Hematopoietic multipotent progenitor cell treated with erythropoietin and hydrocortisone succinate and interleukin-3 and kit ligand, for 17 days (in vitro differentiated cells): Measurements from ENCODE around the gene PPFIA2.
"Not testable (repeated sequence)": the region's sequence is repeated elsewhere in the genome, so short reads cannot be mapped to it uniquely, and the experiment has no call there.

Experiments
- DNase-seq: peaks from one replicate; pipeline ENCODE4 v3.0.0-alpha.2; 2015; ENCODE audit warnings: low spot score

Gene PPFIA2

GRCh38 chr12:81668475-81668874 lies 90.7 kb downstream of the PPFIA2 start:
- DNase-seq = no peak

GRCh38 chr12:81659310-81659709 lies 99.8 kb downstream of the PPFIA2 start:
- not testable (repeated sequence) for DNase-seq

DNA sequence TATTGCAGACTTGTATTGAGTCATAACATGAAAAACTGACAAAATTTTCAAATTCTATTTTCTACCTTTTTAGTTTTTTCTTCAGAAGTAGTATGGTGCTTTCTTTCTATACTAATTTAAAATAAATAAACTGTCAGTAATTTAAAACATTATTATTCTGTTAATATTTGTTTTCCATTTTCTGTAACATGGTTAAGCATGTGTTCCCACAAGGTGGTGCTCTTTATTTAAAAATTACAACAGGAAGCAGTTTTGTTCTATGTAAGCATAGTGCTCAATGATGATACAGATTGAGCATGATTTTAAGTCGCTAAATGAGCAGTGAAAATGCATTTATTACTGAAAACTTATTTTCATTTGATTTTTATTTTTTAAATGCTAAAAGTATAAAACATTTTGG lies 114.6 kb downstream of the PPFIA2 start:
- no peak for DNase-seq

- no peak for DNase-seq
These were observed 120.0 kb downstream of the PPFIA2 start for GRCh38 chr12:81639196-81639595.

DNA sequence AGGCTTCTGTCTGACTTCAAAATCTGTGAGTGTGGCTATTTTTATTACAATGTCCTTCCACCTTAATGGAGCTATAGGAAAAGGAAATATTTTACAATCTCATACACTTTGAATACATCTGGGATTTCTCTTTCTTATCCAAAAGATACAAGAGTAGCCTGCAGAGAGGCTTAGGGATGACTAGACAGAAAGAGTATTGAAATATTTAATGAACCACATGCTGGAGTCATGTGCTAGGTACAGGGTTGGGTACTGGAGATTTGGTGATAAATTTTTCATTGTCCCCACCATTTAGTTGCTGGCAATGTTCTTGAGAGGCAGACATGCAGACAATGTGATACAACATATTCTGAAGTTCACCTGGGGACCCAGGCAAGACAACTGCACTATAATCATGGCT lies 126.0 kb downstream of the PPFIA2 start:
- DNase-seq = no peak

GRCh38 chr12:81627336-81628189 lies 131.6 kb downstream of the PPFIA2 start:
- DNase-seq = no peak

GRCh38 chr12:81626406-81626805 lies 132.7 kb downstream of the PPFIA2 start:
- no peak for DNase-seq

DNA sequence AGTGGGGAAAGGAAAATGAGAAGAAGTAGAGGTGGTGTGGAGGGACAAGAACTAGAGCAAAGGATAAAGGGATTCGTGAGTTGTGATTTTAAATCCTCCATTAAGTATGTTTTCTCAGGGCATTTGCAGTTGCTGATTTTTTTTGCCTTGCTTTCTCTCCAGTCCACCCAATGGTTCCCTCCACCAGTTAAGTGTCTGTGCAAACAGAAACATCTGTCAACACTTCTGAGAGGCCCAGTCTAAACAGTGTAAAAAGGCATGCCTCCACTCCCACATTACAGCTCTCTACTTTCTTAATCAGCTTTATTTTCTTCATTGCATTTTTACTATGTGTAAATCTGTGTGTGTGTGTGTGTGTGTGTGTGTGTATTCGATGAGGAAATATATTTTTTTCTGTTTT lies 141.2 kb downstream of the PPFIA2 start:
- DNase-seq = no peak

DNA sequence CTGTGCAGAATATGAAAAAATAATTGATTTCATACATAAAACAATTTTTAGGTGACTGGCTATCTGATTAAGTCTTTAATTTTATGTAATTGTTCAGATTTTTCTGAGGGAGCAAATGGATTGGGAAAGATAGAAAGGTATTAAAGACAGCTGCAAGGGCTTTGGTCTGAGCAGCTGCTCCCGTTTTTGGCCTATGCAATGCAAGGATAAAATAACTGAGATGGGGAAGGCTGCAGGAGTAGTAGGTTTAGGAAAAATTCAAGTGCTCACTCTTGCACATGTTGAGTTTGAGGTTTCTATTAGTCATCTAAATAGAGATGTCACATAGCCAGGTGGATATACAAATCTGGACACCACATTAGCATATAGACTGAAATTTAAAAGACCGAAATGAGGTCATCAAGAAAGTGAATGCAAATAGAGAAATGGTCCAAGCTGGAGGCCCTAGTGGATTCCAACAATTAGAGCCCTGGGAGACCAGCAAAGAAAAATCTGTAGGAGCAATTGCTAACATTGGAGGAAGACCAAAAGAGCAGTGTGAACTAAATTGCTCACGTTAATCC lies 144.0 kb downstream of the PPFIA2 start:
- no peak for DNase-seq

- DNase-seq = no peak
These were observed 147.9 kb downstream of the PPFIA2 start for GRCh38 chr12:81610955-81611889.

- DNase-seq = no peak
These were observed 161.1 kb downstream of the PPFIA2 start for GRCh38 chr12:81597928-81598604.

GRCh38 chr12:81596558-81596957 lies 162.6 kb downstream of the PPFIA2 start:
- no peak for DNase-seq

DNA sequence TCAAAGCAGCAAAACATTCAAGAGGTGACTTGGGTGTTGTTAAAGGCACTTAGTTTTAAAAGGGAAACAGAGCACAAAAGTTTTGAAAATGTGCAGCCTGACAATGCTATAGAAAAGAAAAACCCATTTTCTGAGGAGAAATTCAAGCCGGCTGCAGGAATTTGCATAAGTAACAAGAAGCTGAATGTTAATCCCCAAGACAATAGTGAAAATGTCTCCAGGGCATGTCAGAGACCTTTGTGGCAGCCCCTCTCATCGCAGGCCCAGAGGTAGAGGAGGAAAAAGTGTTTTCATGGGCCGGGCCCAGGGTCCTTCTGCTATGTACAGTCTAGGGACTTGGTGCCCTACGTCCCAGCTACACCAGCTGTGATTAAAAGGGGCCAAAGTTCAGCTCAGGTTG lies 167.9 kb downstream of the PPFIA2 start:
- no peak for DNase-seq

GRCh38 chr12:81590703-81591102 lies 168.4 kb downstream of the PPFIA2 start:
- DNase-seq = not testable (repeated sequence)

- DNase-seq = no peak
These were observed 170.7 kb downstream of the PPFIA2 start for GRCh38 chr12:81588235-81589008.

- DNase-seq = no peak
These were observed 173.4 kb downstream of the PPFIA2 start for GRCh38 chr12:81585787-81586186.

DNA sequence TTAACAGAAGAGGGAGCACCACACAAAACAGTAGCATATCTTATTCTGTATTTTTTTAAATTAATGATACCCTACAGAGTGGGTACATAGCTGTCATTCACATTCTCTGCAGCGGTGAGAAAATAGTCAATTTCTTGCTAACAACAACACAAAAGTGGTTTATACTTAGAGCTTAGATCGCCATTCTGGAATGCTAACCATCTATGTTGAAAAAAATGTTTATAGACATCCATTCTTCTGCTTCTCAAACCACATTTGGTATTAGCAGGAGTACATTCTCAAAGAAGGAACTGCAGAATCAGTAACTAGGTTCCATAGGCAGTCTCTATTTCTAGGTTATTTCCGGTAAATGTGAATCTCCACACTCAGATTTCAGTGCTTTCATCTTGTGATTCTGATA lies 185.9 kb downstream of the PPFIA2 start:
- no peak for DNase-seq

DNA sequence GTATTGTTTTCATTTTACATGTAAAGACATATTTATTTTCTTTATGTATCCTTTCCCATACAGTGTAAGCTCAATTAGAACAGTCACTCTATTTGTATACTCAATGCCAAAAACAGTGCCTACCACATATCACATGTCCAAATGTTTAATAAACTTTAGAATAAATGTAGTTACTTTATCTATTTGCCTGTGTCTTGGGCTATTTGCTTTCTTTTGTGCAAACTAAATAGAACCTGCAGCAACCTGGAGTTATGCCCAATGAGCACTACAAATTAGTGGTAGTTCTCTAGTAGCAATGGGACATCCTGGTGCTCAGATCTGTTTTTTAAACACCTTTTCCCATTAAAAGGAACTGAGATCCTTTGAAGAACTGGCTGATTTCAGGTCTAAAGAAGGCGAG lies 186.7 kb downstream of the PPFIA2 start:
- DNase-seq = no peak

DNA sequence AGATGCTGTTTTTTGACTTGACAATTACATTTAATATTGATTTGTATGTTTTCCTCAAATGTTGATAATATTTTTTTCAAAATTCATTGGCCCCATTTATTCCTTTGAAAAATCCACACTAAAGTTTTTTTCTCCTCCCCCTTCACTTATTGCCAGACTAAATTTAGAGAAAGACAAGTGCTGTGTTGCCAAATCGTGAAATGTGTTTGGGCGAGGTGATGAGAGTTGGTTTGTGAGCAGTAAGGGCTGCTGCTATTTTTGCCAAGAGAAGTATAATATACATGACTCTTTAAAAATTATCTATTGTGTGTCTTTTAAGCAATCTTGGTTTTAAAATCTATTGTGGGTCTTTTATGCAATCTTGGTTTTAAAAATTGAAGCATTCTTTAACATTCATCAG lies 188.9 kb downstream of the PPFIA2 start:
- DNase-seq = no peak

GRCh38 chr12:81564237-81564636 lies 194.9 kb downstream of the PPFIA2 start:
- no peak for DNase-seq

GRCh38 chr12:81558031-81558430 lies 201.1 kb downstream of the PPFIA2 start:
- DNase-seq = no peak
